CD1c-positive myeloid dendritic cell (primary cell): Measurements from ENCODE around the gene SGTA.
A peak's percentile ranks its signal among the peaks of the same experiment; 100 is the strongest.

Source experiments
- DNase-seq: peaks from one replicate; pipeline ENCODE4 v3.0.0-alpha.2; 2016; ENCODE audit errors: extremely low spot score

SGTA gene

DNA sequence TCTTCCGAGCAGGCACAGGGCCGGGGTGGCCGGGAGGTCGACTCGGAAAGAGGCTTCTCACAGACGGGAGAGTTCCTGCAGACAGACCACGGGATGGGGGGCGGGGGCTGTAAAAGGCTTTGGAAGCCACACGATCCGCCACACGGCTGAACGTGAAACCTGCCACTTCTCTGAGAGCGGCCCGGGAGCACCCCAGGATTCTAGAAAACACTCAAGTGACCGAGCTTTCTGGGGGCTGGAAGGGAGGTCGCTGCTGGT lies 27.7 kb downstream of the SGTA start:
- DNase-seq: no peak

DNA sequence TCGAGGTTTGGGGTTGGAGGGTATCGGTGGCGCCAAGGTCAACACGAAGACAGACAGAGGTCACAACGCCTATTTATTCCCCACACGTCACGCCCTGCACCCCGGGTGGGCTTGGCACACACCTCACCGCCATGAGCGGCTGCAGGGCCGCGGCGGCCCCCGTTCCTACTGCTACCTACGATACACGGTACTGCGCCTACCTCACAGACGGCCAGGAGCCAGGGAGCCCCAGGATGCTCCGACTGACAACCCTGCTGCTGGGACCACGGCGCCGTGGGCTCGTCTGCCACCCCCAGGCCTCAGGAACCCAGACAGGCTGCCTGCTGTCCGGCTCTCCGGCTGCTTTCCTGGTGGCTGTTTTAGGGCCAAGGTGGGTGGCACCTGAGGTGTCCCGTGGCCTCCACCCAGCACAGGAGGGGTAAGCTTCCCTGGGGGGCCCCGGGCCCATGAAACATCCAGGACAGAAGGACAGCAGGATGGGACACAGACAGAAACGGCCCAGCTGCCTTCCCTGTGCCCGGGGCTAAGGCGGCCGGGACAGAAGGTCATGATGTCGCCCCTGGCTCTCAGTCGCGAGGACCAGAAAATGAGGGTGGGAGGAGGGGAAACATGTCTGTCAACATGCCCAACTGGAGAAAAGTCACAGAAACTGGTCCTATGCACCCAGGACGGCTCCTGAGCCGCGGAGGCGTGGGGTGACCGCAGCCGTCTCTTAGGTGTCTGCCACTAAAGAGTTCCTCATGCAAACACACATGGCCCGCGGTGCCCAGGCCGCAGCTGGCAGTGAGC lies 28.2 kb downstream of the SGTA start:
- DNase-seq: no peak

DNA sequence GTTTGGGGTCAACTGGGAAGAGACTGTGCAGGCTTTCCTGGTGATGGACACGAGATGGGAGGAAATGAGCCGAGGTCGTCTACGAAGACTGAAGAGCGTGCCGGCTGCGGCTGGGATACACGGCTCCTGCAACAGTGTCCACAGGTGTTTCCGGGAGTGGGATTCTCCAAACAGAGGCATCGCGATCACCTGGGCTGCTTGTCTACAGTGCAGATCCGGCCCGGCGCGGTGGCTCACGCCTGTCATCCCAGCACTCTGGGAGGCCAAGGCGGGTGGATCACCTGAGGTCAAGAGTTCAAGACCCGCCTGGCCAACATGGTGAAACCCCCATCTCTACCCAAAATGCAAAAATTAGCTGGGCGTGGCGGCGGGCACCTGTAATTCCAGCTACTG lies 31.6 kb downstream of the SGTA start:
- no peak for DNase-seq

DNA sequence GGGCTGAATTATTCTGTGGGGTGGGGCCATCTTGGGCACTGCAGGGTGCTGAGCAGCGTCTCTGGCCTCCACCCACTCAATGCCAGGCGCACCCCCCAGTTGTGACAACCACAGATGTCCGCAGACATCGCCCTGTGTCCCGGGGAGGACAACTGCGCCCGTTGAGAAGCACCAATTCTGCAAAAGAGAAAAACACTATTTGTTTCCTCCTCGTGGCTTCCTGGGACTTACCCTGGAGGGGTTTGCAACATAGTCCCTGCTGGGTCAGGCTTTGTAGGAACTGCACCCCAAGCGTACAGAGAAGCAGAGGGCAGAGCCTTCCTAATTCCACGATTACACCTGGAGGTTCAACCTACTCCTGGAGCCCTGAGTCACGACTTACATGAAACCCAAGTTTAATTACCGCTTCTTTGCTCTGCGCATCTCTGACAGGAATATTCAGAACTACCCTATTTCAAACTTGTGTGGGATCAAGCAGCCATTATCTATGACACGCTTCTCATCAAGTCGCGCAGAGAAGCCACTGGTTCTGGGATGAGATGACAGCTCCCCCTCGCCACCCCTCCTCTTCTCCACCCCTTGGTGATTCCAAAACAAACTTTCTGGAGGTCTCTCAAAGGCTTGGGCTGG lies 32.1 kb downstream of the SGTA start:
- peak; percentile 9 for DNase-seq

DNA sequence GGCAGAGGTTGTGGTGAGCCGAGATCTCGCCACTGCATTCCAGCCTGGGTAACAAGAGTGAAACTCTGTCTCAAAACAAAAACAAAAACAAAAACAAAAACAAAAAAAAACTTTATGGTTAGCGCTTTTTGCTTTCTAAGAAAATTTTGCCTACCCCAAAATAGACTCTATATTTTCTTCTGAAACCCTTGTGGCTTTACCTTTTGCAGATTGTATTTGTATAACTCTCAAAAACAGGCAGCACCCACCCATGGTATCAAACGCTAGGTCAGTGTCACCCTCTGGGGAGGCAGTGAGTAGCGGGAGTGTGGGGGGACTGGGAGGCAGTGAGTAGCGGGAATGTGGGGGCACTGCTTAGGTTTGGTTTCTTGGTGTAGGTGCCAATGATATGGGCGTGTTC lies 35.7 kb downstream of the SGTA start:
- DNase-seq: no peak

DNA sequence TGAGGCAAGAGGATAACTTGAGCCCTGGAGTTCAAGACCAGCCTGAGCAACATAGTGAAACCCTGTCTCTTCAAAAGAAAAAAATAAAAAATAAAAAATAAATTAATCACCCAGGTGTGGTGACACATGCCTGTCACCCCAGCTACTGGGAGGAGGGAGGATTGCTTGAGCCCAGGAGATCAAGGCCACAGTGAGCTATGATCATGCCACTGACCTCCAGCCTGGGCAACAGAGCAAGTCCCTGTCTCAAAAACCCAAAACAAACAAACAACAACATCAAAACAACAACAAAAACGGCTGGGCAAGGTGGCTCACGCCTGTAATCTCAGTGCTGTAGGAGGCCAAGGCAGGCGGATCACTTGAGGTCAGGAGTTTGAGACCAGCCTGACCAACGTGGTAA lies 39.0 kb downstream of the SGTA start:
- DNase-seq: no peak

DNA sequence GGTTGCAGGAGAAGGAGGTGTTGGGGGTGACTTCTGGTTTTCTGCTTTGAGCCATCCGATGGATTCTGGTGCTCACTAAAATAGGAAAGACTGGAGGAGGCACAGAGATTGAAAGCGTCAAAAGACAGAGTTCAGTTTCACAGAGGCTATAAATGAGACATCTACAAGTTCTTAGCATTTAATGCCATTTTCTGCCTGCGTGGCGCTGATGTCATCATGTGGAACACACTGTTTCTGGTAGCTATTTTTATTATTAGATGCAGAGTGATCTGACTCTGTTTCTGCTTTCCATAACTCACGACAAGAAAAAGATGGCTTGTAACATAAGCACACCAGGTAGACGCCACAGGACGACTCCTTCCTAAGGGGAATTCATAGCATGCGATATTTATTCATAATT lies 40.0 kb downstream of the SGTA start:
- no peak for DNase-seq

DNA sequence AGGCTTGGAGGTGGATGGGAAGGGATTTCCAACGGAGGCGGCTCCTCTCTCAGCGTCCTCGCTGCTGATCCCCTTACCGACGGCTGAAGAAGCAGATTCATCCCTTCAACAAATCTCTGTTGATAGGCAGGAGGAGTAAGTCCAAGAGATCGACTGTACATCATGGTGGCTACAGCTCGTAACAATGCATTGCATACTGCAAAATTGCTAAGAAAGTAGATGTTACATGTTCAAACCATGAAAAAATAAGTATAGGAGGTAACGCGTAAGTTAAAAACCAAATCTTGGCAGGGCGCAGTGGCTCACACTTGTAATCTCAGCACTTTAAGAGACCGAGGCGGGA lies 42.8 kb downstream of the SGTA start:
- no peak for DNase-seq

DNA sequence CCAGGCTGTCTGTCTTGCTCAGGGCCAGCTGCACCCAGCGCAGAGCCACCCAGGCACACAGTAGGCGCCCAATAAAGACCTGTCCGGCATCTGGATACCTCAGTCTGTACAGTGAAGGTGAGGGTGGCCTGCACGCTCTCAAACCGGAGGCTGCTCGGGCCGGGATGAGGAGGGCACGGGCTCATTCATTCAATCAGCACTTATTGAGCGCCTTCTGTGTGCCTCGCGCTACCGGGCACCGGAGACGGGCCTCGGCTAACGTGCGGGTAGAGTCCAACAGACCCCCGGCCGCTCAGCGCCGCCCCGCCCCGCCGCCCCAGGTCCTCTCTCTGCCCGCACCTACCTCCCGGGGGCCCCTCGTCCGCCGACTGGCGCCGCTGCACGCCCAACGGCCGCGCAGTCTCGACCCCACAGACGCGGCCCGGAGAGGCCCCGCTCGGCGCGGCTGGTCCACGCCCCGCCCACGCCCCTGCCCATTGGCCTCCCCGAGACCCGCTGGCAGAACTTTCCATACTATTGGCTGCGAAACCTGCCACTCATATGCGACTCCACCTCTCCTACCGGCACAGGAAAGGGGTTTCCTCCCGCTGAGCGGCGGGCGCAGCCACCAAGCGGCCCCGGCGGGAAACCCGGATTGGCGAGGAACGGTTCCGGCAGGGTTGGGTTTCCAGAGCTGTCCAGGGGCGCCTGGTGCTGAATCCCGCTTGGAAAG lies 43.3 kb downstream of the SGTA start, which contains the start of gene SLC39A3:
Gene SLC39A3 (minus strand): TSS at position 416 of the 712 bp plus-strand sequence. CDS start 2,760 bp downstream, outside the sequence.
- DNase-seq: peak; percentile 99

DNA sequence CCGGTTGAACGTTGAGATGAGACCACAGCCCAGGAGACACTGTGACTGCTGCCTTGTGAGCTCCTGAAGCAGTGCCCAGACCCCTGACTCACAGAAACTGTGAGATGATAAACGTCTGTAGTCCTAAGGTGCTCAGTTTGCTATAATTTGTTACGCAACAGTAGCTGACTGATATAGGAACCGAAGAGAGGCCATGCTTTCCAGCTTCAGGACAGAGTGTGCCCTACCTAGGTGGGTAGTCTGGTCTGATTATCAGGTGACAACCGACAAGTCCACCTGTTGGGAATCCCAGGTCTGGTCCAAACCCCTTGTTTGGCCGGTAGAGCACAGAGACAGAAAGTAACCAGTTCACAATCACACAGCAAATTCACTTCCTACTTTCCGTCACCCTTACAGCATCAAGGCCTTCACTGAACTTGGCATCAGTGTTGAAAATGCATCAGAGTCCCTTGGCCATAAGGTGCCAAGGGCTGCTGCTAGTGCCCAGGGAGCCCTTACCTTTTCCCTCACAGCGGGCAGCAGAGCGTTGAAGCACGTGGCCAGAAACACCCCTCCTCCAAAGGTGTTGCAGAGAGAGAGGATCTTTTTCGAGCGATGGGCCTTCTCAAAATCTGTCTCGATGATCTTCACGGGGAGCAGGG lies 46.4 kb downstream of the SGTA start:
- no peak for DNase-seq

DNA sequence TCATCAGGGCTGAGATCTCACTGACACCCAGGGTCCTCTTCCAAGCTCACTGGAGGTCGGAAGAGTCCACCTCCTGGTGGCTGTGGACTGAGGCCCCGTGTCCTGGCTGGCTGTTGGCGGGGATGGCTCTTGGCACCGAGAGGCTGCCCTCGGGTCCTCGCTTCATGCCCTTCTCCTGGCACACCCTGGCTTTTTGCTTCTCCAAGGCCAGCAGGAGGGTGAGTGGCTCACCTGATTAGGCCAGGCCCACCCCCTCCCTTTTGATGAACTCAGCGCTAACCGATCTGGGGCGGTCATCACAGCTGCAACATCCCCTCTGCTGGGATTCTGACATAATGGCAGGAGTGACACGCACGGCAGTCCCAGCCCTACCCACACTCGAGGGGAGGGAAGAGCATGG lies 47.7 kb downstream of the SGTA start:
- DNase-seq: no peak

DNA sequence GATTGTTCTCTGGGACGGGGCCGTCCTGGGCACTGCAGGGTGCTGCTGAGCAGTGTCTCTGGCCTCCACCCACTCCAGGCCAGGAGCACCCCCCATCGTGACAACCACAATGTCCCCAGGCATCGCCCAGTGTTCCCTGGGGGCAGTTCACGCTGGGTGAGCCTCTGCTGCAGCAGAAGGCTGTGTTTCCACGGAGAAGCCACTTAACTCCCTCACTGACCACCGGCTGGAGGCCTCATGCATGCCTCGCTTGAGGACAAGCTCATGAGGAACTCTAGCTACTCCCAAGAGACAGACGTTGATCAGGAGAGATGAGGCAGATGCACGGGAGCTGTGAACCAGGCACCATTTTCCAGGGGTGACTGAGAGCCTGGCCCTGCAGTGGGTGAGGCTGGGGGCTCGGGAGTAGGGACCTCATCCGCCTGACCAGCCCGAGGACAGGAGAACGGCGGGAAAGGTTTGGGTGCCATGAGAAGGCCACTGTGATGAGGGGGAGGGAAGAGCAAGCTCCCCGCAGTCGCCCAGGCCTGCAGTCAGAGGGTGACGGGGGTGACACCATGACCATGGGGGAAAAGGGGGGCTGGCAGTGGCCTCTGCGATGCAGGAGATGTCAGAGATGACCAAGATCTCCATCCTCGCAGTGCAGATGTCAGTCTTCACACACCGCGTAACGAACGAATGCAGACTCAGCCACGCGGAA lies 48.3 kb downstream of the SGTA start:
- DNase-seq: no peak

DNA sequence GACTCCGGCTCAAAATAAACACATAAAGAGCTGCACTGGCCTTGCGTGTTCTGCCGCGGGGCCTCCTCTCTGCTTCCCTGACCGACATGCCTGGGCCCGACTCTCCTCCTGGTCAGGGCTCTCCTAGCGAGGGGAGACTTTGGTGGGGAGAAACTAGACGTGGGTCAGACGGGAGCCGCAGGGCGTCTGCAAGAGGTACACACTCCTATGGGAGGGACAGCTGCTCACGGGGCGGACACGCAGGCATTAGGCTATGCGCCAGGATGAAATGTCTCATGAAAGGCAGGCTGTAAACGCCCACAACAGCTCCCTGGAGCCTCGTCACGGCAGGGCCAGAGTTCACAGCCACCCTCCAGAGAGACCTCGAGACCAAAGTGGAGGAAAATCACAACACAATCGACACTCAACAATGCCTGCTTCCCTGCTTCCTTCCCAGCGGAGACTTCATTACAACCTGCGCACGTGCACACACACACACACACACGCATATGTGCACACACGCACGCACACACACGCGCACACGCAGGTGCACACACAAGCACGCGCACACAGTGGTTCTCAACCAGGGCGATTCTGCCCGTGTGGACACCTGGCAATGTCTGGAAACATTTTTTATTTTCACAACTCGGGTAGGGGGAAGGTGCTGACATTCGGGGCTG lies 49.0 kb downstream of the SGTA start:
- no peak for DNase-seq

DNA sequence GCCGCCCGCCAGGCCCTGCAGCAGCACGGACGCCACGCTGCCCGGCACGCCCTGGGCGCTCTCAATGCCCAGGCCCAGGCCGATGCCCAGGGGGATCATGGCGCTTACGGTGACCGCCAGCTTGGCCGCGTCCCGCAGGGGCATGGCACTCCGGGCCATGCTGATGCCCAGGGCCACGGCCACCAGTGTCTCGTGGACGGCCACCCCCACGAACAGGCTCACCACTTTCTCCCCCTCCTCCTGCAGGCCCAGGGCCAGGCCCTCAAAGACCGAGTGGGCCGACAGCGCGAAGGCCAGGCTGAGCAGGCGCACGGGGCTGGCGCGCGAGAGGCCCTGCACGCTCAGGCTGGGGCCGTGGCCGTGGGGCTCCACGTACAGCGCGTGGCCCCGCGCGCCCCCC lies 50.2 kb downstream of the SGTA start:
- no peak for DNase-seq

DNA sequence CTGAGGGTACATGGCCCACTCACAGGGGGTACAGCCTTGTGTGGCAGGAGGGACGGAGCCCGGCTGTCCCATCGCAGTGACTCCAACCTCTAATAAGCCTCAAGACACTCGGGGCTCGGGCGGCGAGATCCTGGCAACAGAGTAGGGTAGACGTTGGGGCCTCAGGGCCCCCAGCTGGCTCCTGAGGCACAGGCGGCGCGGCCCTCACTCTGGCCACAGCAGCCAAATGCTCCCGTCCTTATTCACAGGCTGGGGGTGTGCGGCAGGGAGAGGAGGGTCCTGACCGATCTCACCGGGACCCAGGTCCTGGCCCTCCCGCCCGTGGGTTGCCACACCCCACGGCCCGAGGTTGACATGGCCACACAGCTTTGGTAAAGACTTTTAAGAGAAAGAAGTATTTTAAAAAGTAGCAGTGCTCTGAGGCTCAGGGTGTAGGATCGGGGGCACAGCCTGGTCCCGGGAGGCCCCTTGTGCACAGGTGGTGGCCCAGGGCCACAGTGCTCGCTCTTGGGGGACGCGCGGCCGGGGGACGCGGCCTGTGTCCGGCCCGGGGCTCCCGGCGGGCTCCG lies 50.8 kb downstream of the SGTA start:
- DNase-seq: no peak

DNA sequence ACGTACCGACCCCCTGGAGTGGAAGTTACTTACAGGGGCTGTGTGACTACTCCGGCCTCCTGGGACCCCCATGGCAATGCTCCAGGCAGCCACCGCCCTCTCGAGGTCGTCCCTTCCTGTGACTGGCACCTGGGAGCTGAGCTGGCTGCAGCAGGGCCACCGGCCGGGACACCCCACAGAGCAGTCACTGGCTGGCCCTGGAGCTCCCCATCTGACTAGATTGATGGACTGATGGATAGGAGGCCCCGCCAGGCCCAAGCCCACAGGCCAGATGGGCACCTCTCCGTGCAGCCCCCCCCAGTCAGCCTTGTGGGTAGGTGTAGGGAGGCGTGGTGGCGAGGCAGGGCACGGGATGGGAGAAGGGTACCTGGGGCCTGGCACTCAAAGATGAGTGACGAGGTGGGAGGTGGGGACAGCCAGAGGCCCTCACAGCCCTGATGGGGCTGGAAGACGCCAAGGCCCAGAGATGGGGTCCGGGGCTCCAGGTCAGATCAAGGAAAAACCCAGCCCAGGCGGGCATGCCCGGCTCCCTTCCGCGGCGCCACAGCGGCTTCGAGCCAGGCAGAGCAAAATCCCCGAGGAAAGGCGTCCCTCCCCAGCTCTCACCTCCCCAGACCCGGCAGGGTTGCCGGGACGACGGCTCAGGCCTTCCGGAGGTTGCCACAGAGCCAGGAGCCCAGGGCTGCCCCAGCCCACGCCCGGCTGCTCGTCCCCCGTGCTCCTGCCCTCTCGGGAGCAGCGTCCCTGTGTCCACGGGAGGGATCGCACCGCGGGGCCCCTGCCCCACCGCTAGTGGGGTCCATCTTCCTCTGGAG lies 51.7 kb downstream of the SGTA start:
- DNase-seq: no peak

DNA sequence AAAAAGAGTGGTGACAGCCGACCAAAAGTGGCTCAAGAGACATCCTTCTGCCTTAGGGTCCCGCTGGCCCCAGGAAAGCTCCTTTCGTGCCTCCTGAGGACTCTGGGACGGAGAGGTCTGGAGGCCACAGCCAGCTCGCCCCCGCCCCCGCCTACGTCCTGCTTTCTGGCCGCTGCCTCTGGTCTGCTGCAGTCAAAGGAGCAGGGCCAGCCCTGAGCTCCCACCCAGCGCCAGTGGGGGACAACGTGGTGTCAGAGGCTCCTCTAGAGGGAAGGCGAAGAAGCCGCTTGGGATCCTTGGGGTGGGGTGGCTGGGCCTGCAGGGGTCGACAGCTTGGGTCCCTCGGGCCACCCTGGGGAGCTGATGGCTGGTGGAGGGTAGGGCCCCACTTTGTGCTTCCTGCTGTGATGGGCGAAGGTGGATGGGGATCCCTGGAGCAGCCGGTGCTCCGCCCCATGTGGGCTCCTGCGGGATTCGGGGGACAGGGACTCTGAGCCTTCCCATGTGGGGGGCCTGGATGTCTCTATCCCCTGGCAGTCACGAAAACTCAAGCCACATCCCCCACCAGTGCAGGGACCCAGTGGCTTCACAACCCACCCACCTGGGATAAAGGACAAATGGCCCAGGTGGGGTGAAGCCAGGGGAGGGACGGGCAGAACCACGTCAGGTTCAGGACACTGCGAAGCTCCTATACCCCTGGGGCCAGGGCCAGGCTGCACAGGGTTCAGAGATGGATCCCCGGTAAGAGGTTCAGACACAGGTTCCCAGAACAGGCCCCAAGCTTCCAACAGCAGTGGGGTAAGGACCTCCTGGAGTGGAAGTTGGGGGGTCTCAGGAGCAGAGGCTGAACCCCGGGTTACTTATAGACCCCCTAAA lies 52.9 kb downstream of the SGTA start:
- DNase-seq: no peak

DNA sequence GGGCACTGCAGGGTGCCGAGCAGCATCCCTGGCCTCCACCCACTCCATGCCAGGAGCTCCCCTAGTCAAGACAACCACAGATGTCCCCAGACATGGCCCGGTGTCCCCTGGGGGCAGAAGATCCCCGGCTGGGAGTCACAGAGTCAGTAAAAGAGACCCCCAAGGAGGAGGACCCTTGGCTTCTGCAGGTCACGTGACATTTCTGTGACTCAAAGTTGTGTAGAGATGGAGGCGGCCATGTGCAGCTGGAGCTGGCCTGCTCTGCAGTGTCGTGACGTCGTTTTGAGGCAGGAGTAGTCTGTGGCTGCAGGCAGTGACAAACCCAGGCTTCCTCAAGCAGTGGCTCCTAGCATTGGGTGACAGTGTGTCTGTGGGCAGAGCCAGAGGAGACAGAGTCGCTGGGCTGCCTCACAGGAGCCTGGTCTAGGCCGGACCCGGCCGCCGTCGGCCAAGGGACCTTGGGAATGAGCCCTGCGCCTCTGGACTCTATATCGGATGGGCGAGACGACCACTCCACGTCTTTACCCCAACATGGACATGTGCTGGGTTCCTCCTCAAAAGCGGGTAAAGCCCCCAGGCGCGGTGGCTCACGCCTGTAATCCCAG lies 54.2 kb downstream of the SGTA start:
- no peak for DNase-seq

DNA sequence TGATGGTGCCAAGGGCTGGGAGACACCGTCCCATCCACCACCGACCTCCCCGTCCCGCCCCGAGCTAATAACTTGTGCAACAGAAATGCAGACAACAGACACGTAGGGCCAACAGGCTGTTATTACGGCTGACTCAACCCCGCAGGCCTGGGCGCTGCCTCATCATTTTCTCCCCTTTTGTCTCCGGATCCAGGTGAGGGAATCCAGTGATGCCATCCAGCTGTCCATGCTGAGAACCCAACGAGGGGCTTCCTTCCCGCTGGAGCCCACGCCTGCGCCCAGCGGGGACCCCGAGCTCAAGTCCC lies 55.5 kb downstream of the SGTA start:
- no peak for DNase-seq
